Type B pancreatic cell (in vitro differentiated cells): Measurements from ENCODE around the gene TCIRG1. TPM values are rescaled to one million over a fixed set of nuclear protein-coding genes. Genes with fewer than 3 reads are reported as not detected.

ENCODE experiments used
- DNase-seq: peaks from one replicate; pipeline ENCODE4 v3.0.0; 2021; ENCODE audit warnings: mixed read lengths; ENCODE audit not compliant: unreplicated experiment; ENCODE audit errors: extremely low spot score
- H3K27ac Mint-ChIP-seq: 2 replicates; pipeline ENCODE4 v1.8.0; 2021; ENCODE audit warnings: mild to moderate bottlenecking, mixed read lengths
- H3K27me3 Mint-ChIP-seq: 2 replicates; pipeline ENCODE4 v1.8.0; 2021; ENCODE audit warnings: mixed read lengths
- H3K36me3 Mint-ChIP-seq: 2 replicates; pipeline ENCODE4 v1.8.0; 2021; ENCODE audit warnings: mixed read lengths
- H3K4me1 Mint-ChIP-seq: one replicate; pipeline ENCODE4 v1.8.0; 2021; ENCODE audit warnings: mixed read lengths; ENCODE audit not compliant: unreplicated experiment
- H3K4me3 Mint-ChIP-seq: 2 replicates; pipeline ENCODE4 v1.8.0; 2021; ENCODE audit warnings: mild to moderate bottlenecking, mixed read lengths
- H3K9me3 Mint-ChIP-seq: 2 replicates; pipeline ENCODE4 v1.8.0; 2021; ENCODE audit warnings: mixed read lengths
- CTCF ChIP-seq: fragments of 200-600 bp; sonication (generic); conservative IDR thresholded peaks from 2 replicates; pipeline ENCODE4 v1.5.0; 2021; ENCODE audit warnings: antibody characterized with exemption, mild to moderate bottlenecking
- total RNA-seq: library from RNA; stranded (reverse); gene quantifications from 2 replicates; pipeline ENCODE4 v1.2.1, GENCODE V29; 2021; ENCODE audit warnings: low replicate concordance

TCIRG1 gene
- total RNA-seq, 1 donor from 2014 or later = 37.0 TPM

DNA sequence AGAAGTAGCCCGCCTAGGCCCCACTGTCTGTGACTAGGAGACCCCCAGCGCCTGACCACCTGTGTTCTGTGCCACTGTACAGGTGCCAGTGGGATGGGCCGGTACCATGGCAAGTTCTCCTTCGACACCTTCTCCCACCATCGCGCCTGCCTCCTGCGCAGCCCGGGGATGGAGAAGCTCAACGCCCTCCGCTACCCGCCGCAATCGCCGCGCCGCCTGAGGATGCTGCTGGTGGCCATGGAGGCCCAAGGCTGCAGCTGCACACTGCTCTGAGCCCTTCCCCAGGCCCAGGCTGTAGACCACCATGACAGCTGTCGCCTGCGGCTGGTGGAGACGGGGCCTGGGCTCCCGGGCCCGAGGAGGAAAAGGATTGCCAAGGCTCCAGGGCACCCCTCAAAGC lies 11.2 kb upstream of the TCIRG1 start:
- H3K27me3 Mint-ChIP-seq = no peaks in the 10 kb centered on the region
- TF ChIP-seq CTCF = no peak
- no peak overlapping the region for H3K27ac Mint-ChIP-seq
- no peak for DNase-seq
- no peak overlapping the region for H3K4me3 Mint-ChIP-seq
- peaks cover 5% of the 10 kb centered on the region for H3K9me3 Mint-ChIP-seq
- peaks cover 21% of the 10 kb centered on the region for H3K4me1 Mint-ChIP-seq
- H3K36me3 Mint-ChIP-seq = peaks cover 18% of the 10 kb centered on the region

DNA sequence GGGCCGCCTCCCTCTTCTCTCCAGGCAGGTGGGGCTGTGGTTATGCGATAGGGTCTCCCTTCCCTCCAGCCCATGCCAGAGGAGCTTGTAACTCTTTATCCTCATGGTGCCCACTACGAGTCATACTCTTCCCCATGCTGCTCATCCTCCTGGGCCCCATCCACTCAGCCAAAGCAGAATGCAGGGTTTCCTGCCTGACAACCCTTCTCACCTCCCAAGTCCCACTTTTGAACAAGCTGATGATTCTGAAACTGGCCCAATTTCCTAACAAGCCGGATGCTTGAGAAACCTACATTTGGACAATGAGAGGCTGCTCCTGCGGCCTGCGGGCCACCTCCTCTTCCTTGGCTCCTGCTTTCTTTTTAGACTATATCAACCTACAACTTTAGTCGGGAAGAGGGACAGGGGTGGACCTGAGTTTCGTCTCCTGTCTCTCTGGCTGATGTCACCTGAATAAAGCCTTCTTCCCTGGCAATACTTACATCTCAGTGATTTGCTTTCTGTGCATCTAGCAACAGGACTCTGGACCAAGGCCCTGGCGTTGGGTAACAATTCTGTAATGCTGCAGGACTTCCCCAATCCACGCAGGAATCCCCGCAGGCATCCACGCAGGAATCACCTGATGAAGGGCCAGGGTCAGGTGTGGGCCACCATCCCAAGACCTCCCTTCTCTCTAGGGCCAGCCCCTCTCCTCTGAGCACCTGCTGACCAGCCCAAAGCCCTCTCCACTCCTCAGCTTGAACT lies 9.9 kb upstream of the TCIRG1 start:
- Mint-ChIP-seq H3K4me3 (peak overlapping the region; percentile 99), H3K4me1 (peaks cover 21% of the 10 kb centered on the region), H3K36me3 (peaks cover 18% of the 10 kb centered on the region), H3K27me3 (no peaks in the 10 kb centered on the region), H3K27ac (peak overlapping the region; percentile 65), H3K9me3 (peaks cover 5% of the 10 kb centered on the region)
- no peak for DNase-seq
- no peak for TF ChIP-seq CTCF

- Mint-ChIP-seq H3K4me1 (peaks cover 21% of the 10 kb centered on the region), H3K4me3 (peak within 1 kb of the TSS; percentile 99), H3K36me3 (peaks cover 10% of the 10 kb centered on the region), H3K27me3 (no peaks in the 10 kb centered on the region), H3K9me3 (no peaks in the 10 kb centered on the region), H3K27ac (peak within 1 kb of the TSS; percentile 96)
- DNase-seq = peak; percentile 92
- TF ChIP-seq CTCF = no peak
Observed at GRCh38 chr11:68030318-68031143, 8.3 kb upstream of the TCIRG1 start, which contains the start of gene NDUFS8. NDUFS8 (plus strand) TSS chr11:68030681; CDS start chr11:68032152, 1,471 bp downstream.

GRCh38 chr11:68031144-68031464 lies 7.7 kb upstream of the TCIRG1 start:
- Mint-ChIP-seq H3K4me3 (peak overlapping the region; percentile 99), H3K27me3 (no peaks in the 10 kb centered on the region), H3K4me1 (peaks cover 21% of the 10 kb centered on the region), H3K9me3 (no peaks in the 10 kb centered on the region), H3K36me3 (peaks cover 7% of the 10 kb centered on the region), H3K27ac (peak overlapping the region; percentile 96)
- no peak for TF ChIP-seq CTCF
- no peak for DNase-seq

DNA sequence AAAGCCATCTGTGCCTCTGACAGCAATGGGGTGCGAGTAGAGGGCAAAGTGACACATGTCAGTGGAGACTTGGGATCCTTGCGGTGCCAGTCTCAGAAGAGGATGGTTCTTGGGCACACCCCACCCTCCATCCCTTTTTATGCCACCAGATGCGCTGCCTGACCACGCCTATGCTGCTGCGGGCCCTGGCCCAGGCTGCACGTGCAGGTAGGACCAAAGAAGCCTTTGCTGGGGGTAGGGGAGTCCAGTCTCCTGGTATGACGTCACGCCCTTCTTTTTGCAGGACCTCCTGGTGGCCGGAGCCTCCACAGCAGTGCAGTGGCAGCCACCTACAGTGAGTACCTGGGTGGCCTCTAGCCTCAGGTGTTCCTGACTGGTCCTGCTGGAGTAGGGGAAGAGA lies 6.8 kb upstream of the TCIRG1 start:
- Mint-ChIP-seq H3K4me3 (peak overlapping the region; percentile 99), H3K9me3 (no peaks in the 10 kb centered on the region), H3K4me1 (peaks cover 21% of the 10 kb centered on the region), H3K27me3 (no peaks in the 10 kb centered on the region), H3K36me3 (peaks cover 4% of the 10 kb centered on the region), H3K27ac (peak overlapping the region; percentile 96)
- no peak for TF ChIP-seq CTCF
- no peak for DNase-seq
